ENCODE data around the gene LDLRAD3.

LDLRAD3 gene

GRCh38 chr11:36149538-36150242, 205.8 kb downstream of the LDLRAD3 start:
- peak overlapping the region; percentile 95 for H3K27ac ChIP-seq

GRCh38 chr11:36150986-36151385, 207.1 kb downstream of the LDLRAD3 start:
- no peak for DNase-seq (ENCODE audit: low read depth, low spot score)
- peak overlapping the region; percentile 95 for H3K27ac ChIP-seq

More at GRCh38 chr11:36149538-36150242, 205.8 kb downstream of the LDLRAD3 start:
- DNase-seq (ENCODE audit: low read depth, low spot score): peak; percentile 91

- no peak overlapping the region for H3K27ac ChIP-seq
- no peak for DNase-seq (ENCODE audit: low read depth, low spot score)
These were observed 208.2 kb downstream of the LDLRAD3 start for GRCh38 chr11:36151933-36152580.

GRCh38 chr11:36153551-36153950, 209.7 kb downstream of the LDLRAD3 start:
- no peak overlapping the region for H3K27ac ChIP-seq
- no peak for DNase-seq (ENCODE audit: low read depth, low spot score)

- H3K27ac ChIP-seq: no peak overlapping the region
- DNase-seq (ENCODE audit: low read depth, low spot score): no peak
These were observed 211.3 kb downstream of the LDLRAD3 start for GRCh38 chr11:36155124-36155561.

GRCh38 chr11:36155770-36156160, 211.9 kb downstream of the LDLRAD3 start:
- H3K27ac ChIP-seq: peak overlapping the region; percentile 64

GRCh38 chr11:36156161-36156816, 212.4 kb downstream of the LDLRAD3 start:
- peak overlapping the region; percentile 64 for H3K27ac ChIP-seq
- DNase-seq (ENCODE audit: low read depth, low spot score): no peak

More at GRCh38 chr11:36155770-36156160, 211.9 kb downstream of the LDLRAD3 start:
- DNase-seq (ENCODE audit: low read depth, low spot score): no peak

- peak overlapping the region; percentile 64 for H3K27ac ChIP-seq
- DNase-seq (ENCODE audit: low read depth, low spot score): no peak
These were observed 213.1 kb downstream of the LDLRAD3 start for GRCh38 chr11:36156817-36157519.

GRCh38 chr11:36160091-36160490, 216.2 kb downstream of the LDLRAD3 start:
- H3K27ac ChIP-seq: no peak overlapping the region
- DNase-seq (ENCODE audit: low read depth, low spot score): no peak

- no peak for DNase-seq (ENCODE audit: low read depth, low spot score)
- no peak overlapping the region for H3K27ac ChIP-seq
These were observed 217.7 kb downstream of the LDLRAD3 start for GRCh38 chr11:36161572-36161971.

GRCh38 chr11:36162006-36162882, 218.4 kb downstream of the LDLRAD3 start:
- no peak overlapping the region for H3K27ac ChIP-seq
- no peak for DNase-seq (ENCODE audit: low read depth, low spot score)

GRCh38 chr11:36162883-36163434, 219.1 kb downstream of the LDLRAD3 start:
- no peak overlapping the region for H3K27ac ChIP-seq
- no peak for DNase-seq (ENCODE audit: low read depth, low spot score)

GRCh38 chr11:36164506-36165250, 220.8 kb downstream of the LDLRAD3 start:
- no peak overlapping the region for H3K27ac ChIP-seq
- no peak for DNase-seq (ENCODE audit: low read depth, low spot score)

- no peak overlapping the region for H3K27ac ChIP-seq
- no peak for DNase-seq (ENCODE audit: low read depth, low spot score)
These were observed 221.9 kb downstream of the LDLRAD3 start for GRCh38 chr11:36165621-36166397.

- H3K27ac ChIP-seq: no peak overlapping the region
- DNase-seq (ENCODE audit: low read depth, low spot score): no peak
These were observed 223.2 kb downstream of the LDLRAD3 start for GRCh38 chr11:36167073-36167472.

GRCh38 chr11:36167729-36168128, 223.9 kb downstream of the LDLRAD3 start:
- H3K27ac ChIP-seq: no peak overlapping the region
- DNase-seq (ENCODE audit: low read depth, low spot score): no peak

GRCh38 chr11:36177836-36178235, 234.0 kb downstream of the LDLRAD3 start:
- H3K27ac ChIP-seq: no peak overlapping the region
- DNase-seq (ENCODE audit: low read depth, low spot score): no peak

All from epithelial cell of prostate (primary cell).